Ovary (tissue), 9 donors: ENCODE data around the gene MRPL24. TPM values are rescaled to one million over a fixed set of nuclear protein-coding genes. Genes with fewer than 3 reads are reported as not detected.
A peak's percentile ranks its signal among the peaks of the same experiment; 100 is the strongest.

ENCODE experiments used
- DNase-seq, 5 donors: peaks; one replicate each; pipeline ENCODE4 v3.0.0-alpha.2; 2019 to 2020
- H3K27ac ChIP-seq, 2 donors: fragments of 200-600 bp; one replicate each; pipeline versions ENCODE4 v1.5.1 to v1.8.0; 2019 to 2022
- H3K27me3 ChIP-seq: fragments of 200-600 bp; one replicate; pipeline ENCODE4 v1.8.0; 2022
- H3K36me3 ChIP-seq: fragments of 200-600 bp; sonication (generic); one replicate; pipeline ENCODE4 v1.5.1; 2019
- H3K4me1 ChIP-seq: one replicate; pipeline ENCODE4 v1.8.1; 2013; ENCODE audit warnings: mild to moderate bottlenecking, moderate library complexity; ENCODE audit not compliant: insufficient read depth
- H3K4me3 ChIP-seq: fragments of 200-600 bp; sonication (generic); one replicate; pipeline ENCODE4 v1.5.1; 2017
- H3K9me3 ChIP-seq, 2 donors: fragments of 200-600 bp in 1 of 2; sonication (generic) in 1 of 2; one replicate each; pipeline versions ENCODE4 v1.5.1 to v1.8.1; 2013 to 2019; ENCODE audit warnings: mild to moderate bottlenecking in 1 of 2, moderate library complexity in 1 of 2
- EP300 ChIP-seq: sonication (generic); formaldehyde crosslinking; IDR thresholded peaks from one replicate; pipeline ENCODE4 v1.6.1; 2017; ENCODE audit warnings: antibody characterized with exemption
- POLR2A ChIP-seq: fragments of 450-650 bp; IDR thresholded peaks from one replicate; pipeline ENCODE4 v1.6.1; 2017; ENCODE audit warnings: antibody characterized with exemption, mild to moderate bottlenecking, moderate library complexity
- WGBS, 3 donors: extraction: QIAGEN DNeasy Blood & Tissue Kit in 1 of 3; methylation state at CpG; one replicate each; pipeline versions ENCODE4 v1.1.5 to v1.1.7; 2013 to 2017; 5-methylcytosine and 5-hydroxymethylcytosine counted together
- intact Hi-C, 4 donors: fragments of 100-400 bp; cut with DNase I; formaldehyde crosslinking; loops; one replicate each; pipeline versions ENCODE4 v1.11.0 to v1.15.1; 2022 to 2023
- polyA plus RNA-seq, 2 donors: library from polyadenylated mRNA; stranded (reverse); fragments of 200-250 nt in 1 of 2; fragments of 350-450 nt in 1 of 2; fragmentation: Illumina TruSeq in 1 of 2; extraction: RNeasy Lipid Tissue Mini Kit (QIAGEN cat#74804) in 1 of 2; gene quantifications; one replicate each; pipeline ENCODE4 v1.2.3, GENCODE V29; 2013 to 2014
- total RNA-seq, 7 donors: library from RNA; depleted of rRNA in 2 of 7; stranded (reverse); fragments of >200 nt in 2 of 7; fragmentation: NEBNext Ultra II Directional in 3 of 7; extraction: Animal tissue kit (Norgen Biotek cat#: 25700) in 3 of 7; gene quantifications; one replicate each; pipeline versions ENCODE4 v1.1.0 to v1.2.4, GENCODE V29; 2016 to 2023
- TF ChIP-seq, protein P1 (sequence below), 3 donors: fragments of 450-650 bp in 2 of 3; fragments of 200-600 bp in 1 of 3; IDR thresholded peaks; one replicate each; pipeline versions ENCODE4 v1.5.1 to v1.8.0; 2016 to 2022; ENCODE audit warnings: antibody characterized with exemption in 3 of 3, mild to moderate bottlenecking in 1 of 3
- donor health status: DM: no; HTN: no; CAD: no; lungs with moderate emphysema.
- donor health status: DM: no; HTN: no; CAD: no.
- donor health status: Bipolar disorder and iron deficiency.
- donor health status: DM: yes; HTN: yes; CAD: no.
- donor health status: DM: no; HTN: no; CAD: no.
- donor health status: DM: yes; HTN: yes; CAD: no.

MRPL24 gene
- total and polyA plus RNA-seq, 9 donors = 23.1 to 173 (median 68.3) TPM

DNA sequence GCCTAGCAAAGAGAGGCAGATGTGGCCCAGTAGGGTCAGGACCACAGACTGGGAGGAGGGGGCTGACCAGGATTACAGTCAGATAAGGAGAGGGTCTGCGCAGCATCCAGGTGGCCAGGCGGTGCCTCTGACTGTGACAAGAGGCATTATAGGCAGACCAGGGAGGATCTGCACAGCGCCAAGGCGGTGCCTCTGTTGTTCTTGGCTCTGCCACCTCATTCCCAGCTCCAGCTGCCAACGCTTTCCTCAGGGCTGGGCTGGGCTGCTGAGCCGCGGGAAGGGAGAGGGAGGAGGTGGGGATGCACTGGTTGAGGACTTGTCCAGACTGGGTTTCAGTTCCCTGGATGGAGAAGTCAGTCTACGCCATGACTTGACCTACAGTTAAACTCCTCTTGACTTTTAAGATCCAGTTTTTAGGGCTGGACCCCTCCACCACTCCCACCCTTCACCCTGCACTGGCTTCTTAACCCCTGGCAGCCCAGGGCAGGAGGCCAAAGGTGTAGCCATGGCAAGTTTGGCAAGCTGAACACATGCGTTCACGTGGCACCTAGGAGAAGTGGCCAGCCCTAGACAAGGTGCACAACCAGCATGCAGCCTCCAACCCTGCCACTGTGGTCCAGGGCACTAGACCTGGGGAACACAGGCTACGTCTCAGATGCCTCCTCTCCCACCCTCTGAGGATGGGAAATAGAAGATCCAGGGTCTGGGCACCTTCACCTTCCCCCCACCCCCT, 31.0 kb downstream of the MRPL24 start:
- H3K27me3 ChIP-seq = no peaks in the 10 kb centered on the region
- 36 to 47% (median 41%) methylated on average over 11 of the region's 11 CpGs for WGBS, 3 donors
- TF ChIP-seq EP300 (no peak), POLR2A (no peak)
- TF ChIP-seq, protein P1, sequence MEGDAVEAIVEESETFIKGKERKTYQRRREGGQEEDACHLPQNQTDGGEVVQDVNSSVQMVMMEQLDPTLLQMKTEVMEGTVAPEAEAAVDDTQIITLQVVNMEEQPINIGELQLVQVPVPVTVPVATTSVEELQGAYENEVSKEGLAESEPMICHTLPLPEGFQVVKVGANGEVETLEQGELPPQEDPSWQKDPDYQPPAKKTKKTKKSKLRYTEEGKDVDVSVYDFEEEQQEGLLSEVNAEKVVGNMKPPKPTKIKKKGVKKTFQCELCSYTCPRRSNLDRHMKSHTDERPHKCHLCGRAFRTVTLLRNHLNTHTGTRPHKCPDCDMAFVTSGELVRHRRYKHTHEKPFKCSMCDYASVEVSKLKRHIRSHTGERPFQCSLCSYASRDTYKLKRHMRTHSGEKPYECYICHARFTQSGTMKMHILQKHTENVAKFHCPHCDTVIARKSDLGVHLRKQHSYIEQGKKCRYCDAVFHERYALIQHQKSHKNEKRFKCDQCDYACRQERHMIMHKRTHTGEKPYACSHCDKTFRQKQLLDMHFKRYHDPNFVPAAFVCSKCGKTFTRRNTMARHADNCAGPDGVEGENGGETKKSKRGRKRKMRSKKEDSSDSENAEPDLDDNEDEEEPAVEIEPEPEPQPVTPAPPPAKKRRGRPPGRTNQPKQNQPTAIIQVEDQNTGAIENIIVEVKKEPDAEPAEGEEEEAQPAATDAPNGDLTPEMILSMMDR (IDR thresholded peaks at IDR 0.05) = no peak
- H3K9me3 ChIP-seq = no peaks in the 10 kb centered on the region
- intact Hi-C loops = loop anchor here in 1 of 4 donors (10.0 kb wide), 1 partner anchor 175 kb away; no protein-coding TSS in a partner anchor
- H3K27ac ChIP-seq = no peak overlapping the region
- no peak overlapping the region for H3K4me3 ChIP-seq
- H3K36me3 ChIP-seq = no peaks in the 10 kb centered on the region
- H3K4me1 ChIP-seq = peaks cover 14% of the 10 kb centered on the region
- no peak for DNase-seq

DNA sequence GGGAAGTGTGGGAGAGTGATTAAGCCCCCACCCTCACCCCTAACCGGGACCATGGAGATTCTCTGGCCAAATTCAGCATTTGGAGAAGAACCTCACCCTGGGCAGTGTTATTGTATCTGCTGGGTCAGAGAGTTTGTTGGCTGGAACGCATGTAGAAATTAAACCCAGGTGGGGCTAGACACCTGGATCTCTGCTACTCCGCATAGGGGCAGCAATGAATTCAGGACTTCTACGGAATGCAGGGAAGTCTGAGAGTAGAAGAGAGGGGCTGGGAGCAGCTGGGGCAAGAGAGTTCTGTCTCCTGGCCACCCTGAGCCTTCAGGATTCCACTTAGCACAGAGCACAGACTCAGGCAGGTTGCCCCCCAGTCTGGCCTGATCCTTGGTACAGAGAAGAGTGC, 31.9 kb downstream of the MRPL24 start:
- 63 to 67% (median 64%) methylated on average over 4 of the region's 4 CpGs for WGBS, 3 donors
- Histone ChIP-seq H3K9me3 (no peaks in the 10 kb centered on the region), H3K4me1 (peaks cover 14% of the 10 kb centered on the region), H3K27me3 (no peaks in the 10 kb centered on the region), H3K36me3 (no peaks in the 10 kb centered on the region), H3K27ac (no peak overlapping the region), H3K4me3 (no peak overlapping the region)
- TF ChIP-seq EP300 (no peak), POLR2A (no peak)
- TF ChIP-seq, protein P1 (IDR thresholded peaks at IDR 0.05) = no peak
- intact Hi-C loops = loop anchor here in 1 of 4 donors (10.0 kb wide), 1 partner anchor 176 kb away; no protein-coding TSS in a partner anchor
- no peak for DNase-seq

DNA sequence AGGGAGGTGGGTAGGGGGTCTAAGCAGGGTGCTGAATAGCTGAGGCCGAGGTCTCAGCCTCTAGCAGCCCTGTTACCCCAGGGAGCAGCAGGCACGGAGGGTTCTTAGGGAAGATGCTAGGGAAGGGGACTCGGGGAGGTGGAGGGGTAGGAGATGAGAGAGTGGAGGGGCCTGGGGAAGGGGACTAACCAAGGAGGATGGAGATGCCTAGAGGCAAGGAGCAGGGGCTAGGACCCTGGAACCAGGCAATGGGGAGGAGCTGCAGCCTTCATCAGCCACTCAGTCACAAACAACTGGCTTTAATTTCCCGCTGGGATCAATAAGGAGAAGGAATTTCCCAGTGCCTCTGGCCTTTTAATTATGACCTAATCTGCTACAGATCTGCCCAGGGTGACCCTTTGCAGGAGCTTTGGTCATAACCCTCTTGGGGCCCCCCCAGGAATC, 32.6 kb downstream of the MRPL24 start:
- peak overlapping the region in 1 of 2 donors; percentile 81 for H3K27ac ChIP-seq
- WGBS, 3 donors = 47 to 58% (median 55%) methylated on average over 4 of the region's 4 CpGs
- no peaks in the 10 kb centered on the region for H3K36me3 ChIP-seq
- intact Hi-C loops = loop anchor here in 1 of 4 donors (10.0 kb wide), 1 partner anchor 177 kb away; no protein-coding TSS in a partner anchor
- H3K4me3 ChIP-seq = no peak overlapping the region
- no peak for DNase-seq
- H3K9me3 ChIP-seq = no peaks in the 10 kb centered on the region
- TF ChIP-seq, protein P1 (IDR thresholded peaks at IDR 0.05) = no peak
- TF ChIP-seq EP300 (no peak), POLR2A (no peak)
- H3K4me1 ChIP-seq = peaks cover 14% of the 10 kb centered on the region
- H3K27me3 ChIP-seq = no peaks in the 10 kb centered on the region

DNA sequence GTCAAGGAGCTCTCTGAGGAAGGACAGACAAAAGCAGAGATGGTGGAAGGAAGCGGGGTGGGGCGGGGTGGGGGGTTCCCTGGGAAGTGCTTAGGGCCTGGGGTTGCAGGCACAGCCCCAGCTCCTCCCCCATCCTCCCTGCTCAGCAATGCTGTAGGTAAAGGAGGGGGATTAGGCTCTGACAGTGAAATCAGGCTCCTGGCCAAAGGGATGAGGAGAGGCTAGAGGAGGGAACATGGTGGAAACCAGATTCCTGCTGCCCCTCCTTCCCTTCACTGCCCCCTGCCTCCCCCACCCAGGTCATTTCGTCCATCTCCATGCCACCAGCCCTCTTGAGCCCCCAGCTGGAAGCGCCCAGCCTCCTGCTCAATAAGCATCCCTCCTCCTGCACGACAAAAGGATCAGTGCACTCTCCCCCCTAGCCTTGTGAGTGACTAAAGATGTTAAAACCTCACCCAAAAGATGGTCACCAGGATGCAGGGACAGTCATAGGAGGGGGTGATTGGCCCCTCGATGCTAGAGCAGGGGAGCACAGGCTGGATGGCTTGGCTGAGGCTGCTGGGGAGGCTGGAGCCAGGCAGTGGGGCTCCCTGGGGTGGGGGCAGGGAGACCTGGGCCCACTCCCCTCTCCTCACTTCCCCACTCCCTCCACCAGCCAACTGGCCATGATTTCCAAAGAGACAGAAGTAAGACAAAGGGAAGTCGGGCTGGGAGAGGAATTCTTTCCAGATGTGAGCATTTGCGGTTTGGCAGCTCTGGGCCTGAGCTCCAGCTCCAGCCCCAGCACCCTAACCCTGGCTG, 33.3 kb downstream of the MRPL24 start:
- TF ChIP-seq POLR2A (no peak), EP300 (no peak)
- TF ChIP-seq, protein P1 (IDR thresholded peaks at IDR 0.05) = no peak
- Histone ChIP-seq H3K36me3 (no peaks in the 10 kb centered on the region), H3K4me1 (peaks cover 14% of the 10 kb centered on the region), H3K27me3 (no peaks in the 10 kb centered on the region), H3K9me3 (no peaks in the 10 kb centered on the region), H3K27ac (peak overlapping the region in 1 of 2 donors; percentile 81), H3K4me3 (no peak overlapping the region)
- DNase-seq = no peak
- 37 to 44% (median 40%) methylated on average over 8 of the region's 8 CpGs for WGBS, 3 donors
- intact Hi-C loops = loop anchor here in 1 of 4 donors (10.0 kb wide), 1 partner anchor 177 kb away; no protein-coding TSS in a partner anchor
